Type B pancreatic cell (in vitro differentiated cells): Measurements from ENCODE around the gene HOXB1. TPM values are rescaled to one million over a fixed set of nuclear protein-coding genes. Genes with fewer than 3 reads are reported as not detected.

Experiments used
- DNase-seq: peaks from one replicate; pipeline ENCODE4 v3.0.0; 2021; ENCODE audit warnings: mixed read lengths; ENCODE audit not compliant: unreplicated experiment; ENCODE audit errors: extremely low spot score
- H3K27ac Mint-ChIP-seq: 2 replicates; pipeline ENCODE4 v1.8.0; 2021; ENCODE audit warnings: mild to moderate bottlenecking, mixed read lengths
- H3K27me3 Mint-ChIP-seq: 2 replicates; pipeline ENCODE4 v1.8.0; 2021; ENCODE audit warnings: mixed read lengths
- H3K36me3 Mint-ChIP-seq: 2 replicates; pipeline ENCODE4 v1.8.0; 2021; ENCODE audit warnings: mixed read lengths
- H3K4me1 Mint-ChIP-seq: one replicate; pipeline ENCODE4 v1.8.0; 2021; ENCODE audit warnings: mixed read lengths; ENCODE audit not compliant: unreplicated experiment
- H3K4me3 Mint-ChIP-seq: 2 replicates; pipeline ENCODE4 v1.8.0; 2021; ENCODE audit warnings: mild to moderate bottlenecking, mixed read lengths
- H3K9me3 Mint-ChIP-seq: 2 replicates; pipeline ENCODE4 v1.8.0; 2021; ENCODE audit warnings: mixed read lengths
- total RNA-seq: library from RNA; stranded (reverse); gene quantifications from 2 replicates; pipeline ENCODE4 v1.2.1, GENCODE V29; 2021; ENCODE audit warnings: low replicate concordance
- TF ChIP-seq, protein P1 (sequence below): fragments of 200-600 bp; sonication (generic); conservative IDR thresholded peaks from 2 replicates; pipeline ENCODE4 v1.5.0; 2021; ENCODE audit warnings: antibody characterized with exemption, mild to moderate bottlenecking

Gene HOXB1
- total RNA-seq, 1 donor from 2014 or later = 0.29 TPM

DNA sequence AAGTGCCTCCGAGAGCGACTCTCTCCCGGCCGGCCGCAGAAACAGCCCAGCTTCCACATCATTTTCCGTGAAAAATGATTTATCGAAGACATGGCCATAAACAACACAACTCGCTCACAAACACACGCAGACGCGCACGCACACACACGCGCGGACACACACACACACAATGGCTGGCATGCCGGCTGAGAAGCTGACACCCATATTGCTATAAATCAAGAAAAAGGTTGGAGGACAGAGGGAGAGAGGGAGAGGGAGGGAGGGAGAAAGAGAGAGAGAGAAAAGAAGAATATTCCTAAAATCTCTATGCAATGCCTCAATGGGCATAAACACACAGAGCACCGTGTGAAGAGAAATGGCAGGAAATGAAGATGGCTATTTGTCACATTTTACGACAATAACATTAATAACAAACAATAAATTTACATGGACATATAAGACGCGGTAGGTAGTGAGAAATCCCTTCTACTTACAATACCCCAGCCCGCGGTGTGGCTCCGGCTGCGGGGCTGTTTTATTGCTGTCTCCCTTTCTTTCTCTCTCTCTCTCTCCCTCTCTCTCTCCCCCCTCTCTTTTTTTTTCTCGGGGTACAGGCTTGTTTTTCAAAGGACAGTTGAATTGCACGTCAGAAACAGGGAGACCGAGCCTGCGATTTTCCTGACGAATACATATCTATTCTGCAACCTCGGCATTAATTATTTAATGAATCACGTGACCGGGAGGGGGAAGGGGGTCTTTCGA is 37.9 kb upstream of the HOXB1 start:
- Mint-ChIP-seq H3K9me3 (no peaks in the 10 kb centered on the region), H3K4me3 (no peak overlapping the region), H3K36me3 (peaks cover 18% of the 10 kb centered on the region), H3K27me3 (peaks cover 41% of the 10 kb centered on the region), H3K27ac (no peak overlapping the region), H3K4me1 (peaks cover 33% of the 10 kb centered on the region)
- TF ChIP-seq, protein P1, sequence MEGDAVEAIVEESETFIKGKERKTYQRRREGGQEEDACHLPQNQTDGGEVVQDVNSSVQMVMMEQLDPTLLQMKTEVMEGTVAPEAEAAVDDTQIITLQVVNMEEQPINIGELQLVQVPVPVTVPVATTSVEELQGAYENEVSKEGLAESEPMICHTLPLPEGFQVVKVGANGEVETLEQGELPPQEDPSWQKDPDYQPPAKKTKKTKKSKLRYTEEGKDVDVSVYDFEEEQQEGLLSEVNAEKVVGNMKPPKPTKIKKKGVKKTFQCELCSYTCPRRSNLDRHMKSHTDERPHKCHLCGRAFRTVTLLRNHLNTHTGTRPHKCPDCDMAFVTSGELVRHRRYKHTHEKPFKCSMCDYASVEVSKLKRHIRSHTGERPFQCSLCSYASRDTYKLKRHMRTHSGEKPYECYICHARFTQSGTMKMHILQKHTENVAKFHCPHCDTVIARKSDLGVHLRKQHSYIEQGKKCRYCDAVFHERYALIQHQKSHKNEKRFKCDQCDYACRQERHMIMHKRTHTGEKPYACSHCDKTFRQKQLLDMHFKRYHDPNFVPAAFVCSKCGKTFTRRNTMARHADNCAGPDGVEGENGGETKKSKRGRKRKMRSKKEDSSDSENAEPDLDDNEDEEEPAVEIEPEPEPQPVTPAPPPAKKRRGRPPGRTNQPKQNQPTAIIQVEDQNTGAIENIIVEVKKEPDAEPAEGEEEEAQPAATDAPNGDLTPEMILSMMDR = no peak
- no peak for DNase-seq

DNA sequence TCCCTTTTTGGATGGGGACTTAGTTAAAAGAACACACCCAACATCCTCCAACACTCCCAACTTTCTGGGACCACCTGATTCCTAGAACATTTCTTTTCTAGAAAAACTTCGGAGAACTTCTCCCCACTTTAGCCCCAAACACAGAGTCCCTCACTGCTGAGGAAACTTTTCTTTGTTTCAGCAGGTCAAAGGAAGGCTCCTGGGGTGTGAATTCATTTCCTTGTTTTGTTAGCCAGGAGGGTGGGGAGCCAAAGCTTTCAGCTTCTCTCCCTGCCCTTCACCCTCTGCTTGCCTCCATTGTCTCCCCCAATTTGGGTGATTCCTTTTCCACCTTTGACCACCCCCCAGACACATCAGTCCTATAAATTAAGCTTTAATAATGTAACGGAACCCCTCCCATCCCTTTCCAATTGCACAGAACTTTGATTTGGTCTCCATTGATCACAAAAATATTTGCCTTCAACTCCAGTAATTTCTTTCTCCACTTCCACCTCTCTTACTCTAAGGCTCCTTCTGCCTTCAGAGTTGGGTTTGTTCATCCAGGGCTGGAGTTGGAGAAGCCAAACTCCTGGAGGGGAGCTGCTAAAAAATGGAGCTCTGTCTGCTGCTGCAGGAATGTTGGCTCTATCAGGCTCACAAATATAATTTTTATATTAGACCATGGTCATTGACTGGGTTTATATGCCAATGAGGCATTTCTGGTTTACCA is 37.0 kb upstream of the HOXB1 start:
- no peak for DNase-seq
- Mint-ChIP-seq H3K9me3 (no peaks in the 10 kb centered on the region), H3K27me3 (peaks cover 41% of the 10 kb centered on the region), H3K27ac (no peak overlapping the region), H3K4me1 (peaks cover 33% of the 10 kb centered on the region), H3K4me3 (no peak overlapping the region), H3K36me3 (peaks cover 9% of the 10 kb centered on the region)
- TF ChIP-seq, protein P1 = no peak

DNA sequence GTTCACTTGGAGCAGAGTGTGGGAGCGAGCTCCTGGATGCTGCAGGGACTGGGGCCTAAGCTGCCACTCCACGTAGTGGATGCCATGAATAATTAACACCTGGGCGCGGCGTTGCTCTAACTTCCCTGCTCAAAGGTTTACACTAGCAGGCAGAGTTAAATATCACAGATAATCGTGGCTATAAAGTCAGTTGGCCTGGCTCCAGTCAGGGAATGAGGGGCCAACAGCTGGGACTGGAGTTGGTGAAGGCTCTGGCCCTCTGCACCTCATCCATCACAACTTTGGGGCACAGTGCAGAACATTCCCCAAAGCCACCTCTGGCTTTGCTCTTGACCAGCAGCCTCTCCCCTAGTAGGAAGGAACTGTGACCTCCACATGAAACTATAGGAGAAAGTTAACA is 36.4 kb upstream of the HOXB1 start:
- DNase-seq = no peak
- TF ChIP-seq, protein P1 = no peak
- no peaks in the 10 kb centered on the region for H3K9me3 Mint-ChIP-seq
- no peak overlapping the region for H3K27ac Mint-ChIP-seq
- no peak overlapping the region for H3K4me3 Mint-ChIP-seq
- H3K27me3 Mint-ChIP-seq = peaks cover 46% of the 10 kb centered on the region
- H3K36me3 Mint-ChIP-seq = peaks cover 15% of the 10 kb centered on the region
- H3K4me1 Mint-ChIP-seq = peaks cover 37% of the 10 kb centered on the region

DNA sequence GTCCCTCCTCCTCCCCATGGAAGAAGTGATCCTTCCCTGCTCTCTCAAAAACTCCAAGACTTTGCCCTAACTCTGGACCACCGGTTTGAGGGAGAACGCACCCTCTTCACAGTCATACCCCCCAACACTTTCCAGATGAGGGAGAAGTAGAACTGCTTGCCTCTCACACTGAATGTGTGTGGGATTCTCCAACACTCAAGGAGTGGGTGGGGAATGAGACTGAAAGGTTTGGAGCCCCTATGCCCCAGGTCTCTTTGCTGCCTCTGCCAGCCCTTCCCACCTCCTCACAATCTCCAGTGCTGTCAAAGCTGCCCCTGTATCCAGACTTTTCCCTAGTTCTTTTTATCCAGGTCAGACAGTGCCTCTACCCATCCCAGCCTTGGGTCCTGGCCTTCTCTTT is 35.9 kb upstream of the HOXB1 start:
- Mint-ChIP-seq H3K9me3 (no peaks in the 10 kb centered on the region), H3K27ac (no peak overlapping the region), H3K4me3 (no peak overlapping the region), H3K36me3 (peaks cover 13% of the 10 kb centered on the region), H3K4me1 (peaks cover 38% of the 10 kb centered on the region), H3K27me3 (peaks cover 47% of the 10 kb centered on the region)
- no peak for DNase-seq
- TF ChIP-seq, protein P1 = no peak

DNA sequence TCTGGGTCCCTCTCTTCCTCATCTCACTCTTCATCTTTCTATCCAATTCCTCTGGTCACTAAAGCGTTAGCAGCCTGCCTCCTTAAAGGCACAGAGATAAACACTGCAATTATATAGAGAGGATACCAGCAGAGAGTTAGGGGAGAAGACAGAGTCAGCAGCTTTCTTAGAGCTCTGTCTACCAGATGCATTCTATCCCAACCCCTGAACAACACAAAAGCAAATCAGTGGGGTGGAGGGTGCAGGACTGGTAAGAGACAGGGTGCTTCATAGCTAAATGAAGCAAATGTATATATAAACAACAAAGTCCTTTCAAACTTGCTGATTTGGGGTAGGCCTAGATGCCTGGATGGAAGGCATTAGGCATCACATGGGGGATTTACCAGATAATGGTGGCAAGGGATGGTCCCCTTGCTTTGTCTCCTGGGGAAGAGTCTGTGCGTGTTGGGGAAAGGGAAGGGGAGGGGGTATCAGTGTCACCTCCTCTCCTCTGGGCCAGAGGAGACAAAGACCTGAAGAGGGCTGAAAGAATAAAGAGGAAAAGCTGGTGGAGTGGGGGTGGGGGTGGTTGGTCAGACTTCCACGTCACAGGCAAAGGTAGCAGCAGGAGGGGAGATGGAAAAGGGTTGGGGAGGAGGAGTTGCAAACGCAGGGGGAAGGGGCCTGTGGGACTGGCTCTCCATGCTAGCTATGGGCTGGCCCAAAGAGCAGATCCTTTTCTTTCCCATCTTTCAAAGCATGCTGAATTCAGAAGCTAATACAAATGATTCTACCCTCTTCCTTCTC is 35.3 kb upstream of the HOXB1 start:
- Mint-ChIP-seq H3K36me3 (peaks cover 10% of the 10 kb centered on the region), H3K27me3 (peaks cover 44% of the 10 kb centered on the region), H3K4me1 (peaks cover 38% of the 10 kb centered on the region), H3K27ac (no peak overlapping the region), H3K4me3 (no peak overlapping the region), H3K9me3 (no peaks in the 10 kb centered on the region)
- DNase-seq = no peak
- TF ChIP-seq, protein P1 = no peak
